HG02938 (cell line): ENCODE results near the gene MRPL52.
"Not testable (repeated sequence)": the region's sequence is repeated elsewhere in the genome, so short reads cannot be mapped to it uniquely, and the experiment has no call there.

Experiments
- ATAC-seq: cut with Tn5 transposase; IDR thresholded peaks from one replicate; pipeline ENCODE4 v1.9.1; 2021; ENCODE audit warnings: mild to moderate bottlenecking, moderate library complexity; ENCODE audit not compliant: unreplicated experiment

MRPL52 gene

DNA sequence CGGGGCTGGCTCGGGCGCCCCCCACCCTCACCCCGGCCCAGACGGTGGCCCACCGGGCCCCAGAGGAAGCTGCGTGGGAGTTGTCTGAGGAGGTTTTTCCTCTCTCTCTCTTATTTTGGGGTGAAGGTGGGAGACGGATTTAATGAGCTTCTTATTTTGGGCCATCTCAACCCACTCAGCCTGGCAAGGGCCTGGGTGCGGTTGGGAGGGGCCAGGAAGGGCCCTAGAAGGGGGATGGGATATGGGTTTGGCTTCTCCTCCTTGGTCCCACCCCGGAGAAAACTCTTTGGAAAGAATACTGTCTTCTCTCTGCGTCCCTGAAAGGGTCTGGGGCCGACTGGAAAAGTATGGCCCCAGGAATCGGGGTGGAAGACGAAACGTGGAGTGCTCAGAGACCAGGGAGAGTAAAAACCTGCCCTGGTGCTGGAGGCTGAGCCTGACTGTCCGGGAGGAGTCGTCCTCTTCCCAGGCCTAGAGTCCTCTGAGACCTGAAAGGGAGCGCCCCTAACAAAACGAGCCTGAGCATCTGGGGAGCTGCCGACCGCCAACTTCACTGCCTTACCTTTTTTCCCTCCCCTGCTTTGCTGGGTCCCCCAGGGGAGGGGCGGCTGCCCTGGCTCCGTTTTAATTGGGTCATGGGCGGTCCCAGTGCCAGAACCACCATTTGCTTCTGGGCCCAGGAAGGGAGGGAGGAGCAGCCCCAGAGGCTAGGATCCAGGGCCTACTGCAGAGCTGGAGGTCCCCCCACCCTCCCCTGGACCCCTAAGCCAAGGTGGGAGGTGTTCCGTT, 8.3 kb downstream of the MRPL52 start:
- no peak for ATAC-seq

DNA sequence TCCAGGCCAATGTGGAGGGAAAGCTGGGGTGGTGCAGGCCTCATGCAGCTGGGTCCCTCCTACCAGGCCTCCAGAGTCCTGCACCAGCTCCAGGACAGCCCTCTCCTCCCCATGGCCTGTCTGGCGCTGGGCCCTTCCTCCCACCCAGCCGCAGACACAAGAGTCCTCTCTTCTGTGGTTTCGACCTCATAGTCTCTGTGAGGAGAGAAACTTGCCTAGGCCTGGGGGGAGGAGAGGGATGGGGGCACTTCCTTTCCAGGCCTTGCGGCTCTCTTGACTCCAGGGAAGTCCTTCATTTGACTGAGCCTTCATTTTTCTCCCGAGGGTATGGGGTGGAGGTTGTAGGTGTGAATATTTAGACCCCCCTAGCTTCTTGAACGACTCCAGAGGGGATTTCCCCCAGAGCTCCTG, 8.9 kb downstream of the MRPL52 start:
- ATAC-seq, result no peak

DNA sequence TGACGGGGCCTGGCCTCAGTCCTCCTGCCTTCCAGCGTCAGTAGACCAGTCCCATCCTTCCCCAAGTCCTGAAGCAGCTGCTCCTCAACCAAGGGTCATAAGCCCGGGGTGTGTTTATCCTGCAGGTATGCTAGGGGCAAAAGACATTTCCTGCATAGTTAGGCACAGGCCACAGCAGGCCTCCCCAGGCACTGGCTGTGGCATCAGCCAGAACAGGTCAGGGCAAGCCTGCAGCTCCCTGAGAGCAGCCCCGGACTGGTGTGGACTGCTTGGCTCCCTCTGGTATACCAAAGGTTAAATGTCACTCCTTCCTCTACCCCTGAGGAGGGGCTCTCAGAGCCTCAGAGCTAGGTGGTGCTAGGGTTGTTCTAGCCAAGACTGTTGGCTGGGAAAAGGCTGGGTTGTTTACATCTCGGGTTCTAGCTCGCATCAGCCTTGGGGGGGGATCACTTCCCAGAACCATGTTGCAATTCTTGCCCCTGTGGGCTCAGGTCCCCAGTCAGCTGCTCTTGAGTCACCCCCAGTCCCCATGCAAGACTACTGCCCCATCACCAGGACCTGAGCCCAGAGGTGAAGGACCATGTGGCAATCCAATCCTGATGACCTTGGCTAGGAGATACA, 9.6 kb downstream of the MRPL52 start:
- no peak for ATAC-seq

GRCh38 chr14:22841311-22841710, 11.6 kb downstream of the MRPL52 start:
- ATAC-seq, result no peak

DNA sequence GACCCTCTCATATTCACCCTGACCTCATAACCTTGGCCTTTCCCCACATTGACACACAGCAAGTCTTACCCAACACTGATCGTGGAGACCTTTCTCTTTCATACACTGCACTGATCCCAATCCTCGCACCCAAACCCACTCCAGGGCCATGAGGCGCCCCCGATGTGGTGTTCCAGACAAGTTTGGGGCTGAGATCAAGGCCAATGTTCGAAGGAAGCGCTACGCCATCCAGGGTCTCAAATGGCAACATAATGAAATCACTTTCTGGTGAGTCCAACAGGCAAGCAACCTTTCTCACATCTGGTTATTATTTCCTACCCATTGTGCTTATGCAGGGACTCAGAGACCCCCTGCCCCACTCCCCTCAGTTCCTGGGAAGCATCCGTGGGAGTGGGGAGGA, 12.1 kb downstream of the MRPL52 start:
- ATAC-seq, result no peak

DNA sequence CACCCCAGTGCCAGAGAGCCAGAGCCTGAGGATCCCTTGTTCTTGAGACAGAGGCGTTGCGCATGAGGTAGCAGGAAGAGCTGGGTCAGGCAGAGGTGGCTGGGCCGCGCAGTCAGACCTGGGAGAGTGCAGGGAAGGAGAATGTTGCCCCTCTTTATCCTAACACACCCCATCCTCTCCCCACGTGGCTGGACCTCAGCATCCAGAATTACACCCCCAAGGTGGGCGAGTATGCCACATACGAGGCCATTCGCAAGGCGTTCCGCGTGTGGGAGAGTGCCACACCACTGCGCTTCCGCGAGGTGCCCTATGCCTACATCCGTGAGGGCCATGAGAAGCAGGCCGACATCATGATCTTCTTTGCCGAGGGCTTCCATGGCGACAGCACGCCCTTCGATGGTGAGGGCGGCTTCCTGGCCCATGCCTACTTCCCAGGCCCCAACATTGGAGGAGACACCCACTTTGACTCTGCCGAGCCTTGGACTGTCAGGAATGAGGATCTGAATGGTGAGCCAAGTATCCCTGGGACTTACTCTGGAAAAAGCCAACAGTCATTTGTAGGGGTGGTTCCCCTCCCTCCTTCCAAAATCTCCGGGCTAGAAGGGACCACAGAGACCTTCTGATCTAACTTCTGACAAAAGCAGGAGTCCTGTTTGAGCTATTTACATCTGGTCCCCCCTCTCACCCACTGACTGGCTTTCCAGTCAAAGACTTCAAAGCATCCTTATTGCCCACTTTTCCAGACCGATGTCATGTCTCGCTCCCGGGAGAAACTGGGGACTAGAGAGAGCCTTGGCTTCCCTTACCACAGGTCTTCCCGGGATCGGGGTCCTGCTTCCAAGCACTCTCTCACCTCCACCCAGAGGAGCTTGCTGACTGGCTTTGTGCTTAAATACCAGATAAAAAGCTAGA, 12.8 kb downstream of the MRPL52 start:
- no peak for ATAC-seq

GRCh38 chr14:22843123-22843925, 13.6 kb downstream of the MRPL52 start:
- no peak for ATAC-seq

DNA sequence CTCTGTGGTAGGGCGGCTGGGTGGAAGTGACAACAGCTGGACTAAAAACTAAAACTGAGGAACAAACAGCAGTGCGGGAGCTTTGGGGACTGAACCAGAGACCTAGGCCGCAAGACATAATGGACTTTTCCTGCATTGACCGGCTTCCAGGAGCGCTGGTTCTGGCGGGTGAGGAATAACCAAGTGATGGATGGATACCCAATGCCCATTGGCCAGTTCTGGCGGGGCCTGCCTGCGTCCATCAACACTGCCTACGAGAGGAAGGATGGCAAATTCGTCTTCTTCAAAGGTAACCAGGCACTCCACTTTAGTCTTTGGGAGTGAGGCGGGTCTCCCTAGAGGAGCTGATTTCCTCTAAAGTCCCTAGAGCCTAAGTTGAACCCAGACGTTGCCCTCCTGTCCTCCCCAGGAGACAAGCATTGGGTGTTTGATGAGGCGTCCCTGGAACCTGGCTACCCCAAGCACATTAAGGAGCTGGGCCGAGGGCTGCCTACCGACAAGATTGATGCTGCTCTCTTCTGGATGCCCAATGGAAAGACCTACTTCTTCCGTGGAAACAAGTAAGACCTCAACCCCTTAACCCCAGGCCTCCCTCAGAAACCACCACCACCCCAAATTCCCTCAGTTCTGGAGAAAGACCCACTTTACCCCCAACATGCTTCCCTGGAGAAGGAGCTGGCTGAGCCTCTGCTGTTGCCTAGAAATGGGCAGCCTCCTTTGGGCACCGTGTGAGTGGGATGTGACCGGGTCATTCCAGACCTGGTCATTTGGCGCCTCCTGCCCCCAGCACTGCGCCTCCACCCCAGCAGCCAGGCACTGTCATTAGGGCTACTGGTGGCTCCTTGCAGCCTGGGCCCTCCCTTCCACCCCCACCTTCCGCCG, 14.8 kb downstream of the MRPL52 start:
- ATAC-seq, result no peak

DNA sequence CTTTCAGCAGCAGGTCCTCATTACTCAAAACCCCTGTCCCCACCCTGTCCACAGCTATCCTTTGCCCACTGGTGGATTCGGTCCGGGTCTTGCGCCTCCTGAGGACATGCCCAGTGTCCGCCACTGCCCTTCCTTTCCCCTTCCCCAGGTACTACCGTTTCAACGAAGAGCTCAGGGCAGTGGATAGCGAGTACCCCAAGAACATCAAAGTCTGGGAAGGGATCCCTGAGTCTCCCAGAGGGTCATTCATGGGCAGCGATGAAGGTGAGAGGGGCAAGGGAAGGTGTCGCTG, 15.4 kb downstream of the MRPL52 start:
- ATAC-seq, result no peak

- ATAC-seq, result no peak
These were observed 16.3 kb downstream of the MRPL52 start for GRCh38 chr14:22845821-22846625.

- ATAC-seq, result no peak
These were observed 17.2 kb downstream of the MRPL52 start for GRCh38 chr14:22846811-22847307.

DNA sequence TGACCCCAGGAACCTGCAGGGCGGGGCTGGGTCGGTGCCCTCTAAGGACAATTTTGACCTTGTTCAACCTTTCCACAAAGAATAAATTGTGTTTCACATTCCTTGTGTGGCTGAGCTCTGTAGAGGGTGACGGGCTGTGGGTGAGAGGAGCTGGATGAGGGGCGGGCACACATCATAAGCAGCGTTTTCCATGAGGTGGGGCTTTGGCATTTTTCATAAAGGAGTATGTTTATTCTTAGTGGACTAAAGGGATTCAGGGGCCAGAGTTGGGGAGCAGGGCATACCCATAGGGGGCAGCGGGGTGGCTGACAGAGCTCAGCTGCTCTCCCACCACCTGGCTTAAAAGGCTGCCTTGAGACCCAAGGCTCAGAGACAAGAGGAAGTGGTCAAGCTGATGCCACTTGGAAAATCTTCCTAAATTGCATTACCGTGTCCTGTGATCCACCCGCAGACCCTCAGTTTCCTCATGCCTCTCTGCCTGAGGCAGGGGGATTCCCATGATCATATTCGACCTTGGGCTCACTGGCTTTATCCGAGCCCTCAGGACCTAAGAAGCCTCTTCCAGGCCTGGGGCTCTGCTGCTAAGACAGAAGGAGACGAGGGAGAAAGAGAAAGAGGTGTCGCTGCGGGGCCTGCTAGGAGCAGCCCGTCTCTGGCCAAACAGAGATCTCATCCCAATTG, 18.1 kb downstream of the MRPL52 start:
- ATAC-seq, result no peak

DNA sequence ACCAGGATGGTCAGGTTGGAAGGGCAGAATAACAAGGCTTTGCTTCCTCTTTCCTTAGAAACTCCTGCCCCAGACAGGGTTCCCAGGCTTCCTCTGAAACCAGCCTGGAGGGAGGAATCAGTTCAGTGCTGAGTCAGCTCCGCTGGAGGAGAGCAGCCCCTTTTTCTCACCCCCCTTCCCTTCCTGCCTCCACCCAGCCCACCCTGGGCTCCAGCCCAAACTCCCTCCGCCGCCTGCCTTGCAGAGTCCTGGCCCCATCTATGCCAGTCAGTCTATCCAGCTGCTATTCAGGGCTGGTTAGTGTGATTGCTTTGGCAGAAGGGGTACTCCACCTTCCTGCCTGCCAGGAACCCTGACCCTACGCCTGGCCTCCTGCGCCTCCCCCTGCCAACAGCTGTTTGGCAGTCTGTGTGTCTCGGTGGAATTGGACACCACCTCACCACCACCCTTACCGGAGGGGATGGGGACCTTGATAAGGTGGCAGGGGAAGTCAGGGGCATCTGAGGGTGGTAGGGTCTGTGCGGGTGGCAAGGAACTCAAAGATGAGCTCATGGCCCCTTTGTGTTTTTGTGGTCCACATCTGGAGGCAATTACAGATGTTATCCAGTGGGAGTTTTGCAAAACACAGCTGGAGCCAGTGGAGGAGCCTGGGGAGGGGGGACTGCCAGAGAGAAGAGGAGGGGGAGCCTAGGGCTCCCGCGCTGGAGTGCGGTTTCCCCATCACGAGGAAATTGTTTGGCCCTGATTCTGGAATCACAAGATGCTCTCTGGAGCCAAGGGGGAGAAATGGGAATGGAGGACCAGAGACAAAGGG, 18.9 kb downstream of the MRPL52 start:
- no peak for ATAC-seq

GRCh38 chr14:22849212-22849819, 19.6 kb downstream of the MRPL52 start:
- ATAC-seq, result no peak

DNA sequence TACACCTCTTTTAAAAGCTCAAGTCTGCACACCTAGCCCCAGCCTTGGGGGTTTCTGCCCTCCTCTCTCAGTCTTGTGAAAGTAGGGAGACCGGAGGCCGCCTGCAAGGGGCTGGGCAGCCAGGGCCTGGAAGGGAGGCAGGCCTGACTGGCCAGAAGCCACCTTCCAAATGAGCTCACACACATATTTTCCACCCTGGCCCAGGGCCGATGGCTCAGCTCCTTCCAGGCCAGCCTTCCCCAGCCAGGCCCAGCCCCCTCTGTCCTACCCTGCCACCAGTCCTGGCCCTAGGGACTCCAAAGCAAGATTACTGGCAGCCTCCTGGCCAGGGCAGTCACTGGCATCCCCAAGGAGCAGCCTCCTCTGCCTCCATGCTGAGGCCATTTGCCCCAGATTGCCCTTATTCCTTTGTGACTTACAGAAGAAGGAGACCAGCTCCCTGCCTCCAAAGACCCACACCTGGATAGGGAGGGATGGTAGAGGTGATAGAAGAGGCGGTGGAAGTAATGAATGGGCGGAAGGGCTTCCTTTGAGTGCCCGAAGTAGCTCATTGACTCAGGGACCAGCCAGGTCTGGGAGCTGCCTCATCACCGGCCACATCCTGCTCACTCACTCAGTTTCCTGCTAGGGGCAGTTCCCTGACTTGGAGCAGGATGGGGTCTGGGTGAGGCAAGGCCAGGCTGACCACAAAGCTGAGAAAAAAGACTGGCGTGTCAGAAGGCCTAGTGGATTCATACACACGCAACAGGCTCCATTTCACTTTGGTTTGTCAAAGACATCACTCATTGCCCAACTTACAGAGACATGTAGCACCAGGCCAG, 21.5 kb downstream of the MRPL52 start:
- no peak for ATAC-seq

- not testable (repeated sequence) for ATAC-seq
These were observed 22.5 kb downstream of the MRPL52 start for GRCh38 chr14:22852178-22852577.
